ENCODE results near the gene BBS12.

- TF ChIP-seq POLR2AphosphoS5 (IDR thresholded peaks at IDR 0.05; ENCODE audit: low read depth, low read length) = no peak
- no peak for TF ChIP-seq POLR2A (IDR thresholded peaks at IDR 0.05; ENCODE audit: low read depth, low read length)
- TF ChIP-seq TAF1 (IDR thresholded peaks at IDR 0.05; ENCODE audit: low read depth, low read length) = no peak
- no peak for TF ChIP-seq POU2F2 (IDR thresholded peaks at IDR 0.05; ENCODE audit: low read depth, low read length)
Observed at GRCh38 chr4:122784261-122784660, 51.8 kb downstream of the BBS12 start.

Data from GM12891 (cell line).